MM.1S (cell line): ENCODE measurements around the gene ZSCAN5C.
"Not testable (repeated sequence)": the region's sequence is repeated elsewhere in the genome, so short reads cannot be mapped to it uniquely, and the experiment has no call there.

Experiments
- DNase-seq: peaks from one replicate; pipeline ENCODE4 v3.0.0-alpha.2; 2015
- H2AFZ ChIP-seq: fragments of 300-600 bp; sonication (generic); 2 replicates; pipeline ENCODE4 v1.6.0; 2016; ENCODE audit warnings: antibody characterized with exemption, low read length
- H3F3A ChIP-seq: fragments of 300-600 bp; sonication (generic); 2 replicates; pipeline ENCODE4 v1.6.1; 2016; ENCODE audit warnings: mild to moderate bottlenecking, antibody characterized with exemption, low read length, moderate library complexity, mixed read lengths; ENCODE audit not compliant: insufficient read depth
- H3K27ac ChIP-seq: fragments of 300-600 bp; sonication (generic); 2 replicates; pipeline ENCODE4 v1.5.1; 2016; ENCODE audit warnings: mild to moderate bottlenecking, low read length
- H3K27me3 ChIP-seq: fragments of 300-600 bp; sonication (generic); replicated peaks from 2 replicates; pipeline ENCODE4 v1.6.0; 2016; ENCODE audit warnings: low read length; ENCODE audit not compliant: insufficient read depth
- H3K36me3 ChIP-seq: fragments of 300-600 bp; sonication (generic); replicated peaks from 2 replicates; pipeline ENCODE4 v1.6.1; 2016; ENCODE audit warnings: mild to moderate bottlenecking, low read length, mixed read lengths; ENCODE audit not compliant: insufficient read depth
- H3K4me1 ChIP-seq: fragments of 300-600 bp; sonication (generic); 2 replicates; pipeline ENCODE4 v1.6.1; 2016; ENCODE audit warnings: low read length, mixed read lengths
- H3K4me2 ChIP-seq: fragments of 300-600 bp; sonication (generic); 2 replicates; pipeline ENCODE4 v1.6.0; 2016; ENCODE audit warnings: low read depth, low read length
- H3K4me3 ChIP-seq: fragments of 300-600 bp; sonication (generic); 2 replicates; pipeline ENCODE4 v1.5.1; 2016; ENCODE audit warnings: low read length, mixed read lengths
- H3K79me2 ChIP-seq: fragments of 300-600 bp; sonication (generic); 2 replicates; pipeline ENCODE4 v1.6.1; 2016; ENCODE audit warnings: mixed run types, low read length, mixed read lengths
- H3K9ac ChIP-seq: fragments of 300-600 bp; sonication (generic); 2 replicates; pipeline ENCODE4 v1.6.1; 2016; ENCODE audit warnings: low read length, mixed read lengths
- H3K9me2 ChIP-seq: fragments of 300-600 bp; sonication (generic); replicated peaks from 2 replicates; pipeline ENCODE4 v1.6.1; 2016; ENCODE audit warnings: mild to moderate bottlenecking, low read length, mixed read lengths; ENCODE audit not compliant: insufficient read depth
- H3K9me3 ChIP-seq: fragments of 300-600 bp; sonication (generic); replicated peaks from 2 replicates; pipeline ENCODE4 v1.6.1; 2016; ENCODE audit warnings: mild to moderate bottlenecking, low read length, mixed read lengths; ENCODE audit not compliant: insufficient read depth
- H4K20me1 ChIP-seq: fragments of 300-600 bp; sonication (generic); 2 replicates; pipeline ENCODE4 v1.6.1; 2016; ENCODE audit warnings: mild to moderate bottlenecking, low read length, moderate library complexity, mixed read lengths; ENCODE audit not compliant: insufficient read depth
- CTCF ChIP-seq: fragments of 300-600 bp; sonication (generic); IDR thresholded peaks from 2 replicates; pipeline ENCODE4 v1.5.1; 2016; ENCODE audit warnings: antibody characterized with exemption, low read length, mixed read lengths
- EZH2 ChIP-seq: fragments of 300-600 bp; sonication (generic); optimal IDR thresholded peaks from 2 replicates; pipeline ENCODE3; 2017; ENCODE audit warnings: low read depth, mild to moderate bottlenecking, antibody characterized with exemption, low read length, mixed read lengths
- EZH2phosphoT487 ChIP-seq: fragments of 300-600 bp; sonication (generic); IDR thresholded peaks from 2 replicates; pipeline ENCODE4 v1.6.1; 2018; ENCODE audit warnings: antibody characterized with exemption, low read length

Gene ZSCAN5C

DNA sequence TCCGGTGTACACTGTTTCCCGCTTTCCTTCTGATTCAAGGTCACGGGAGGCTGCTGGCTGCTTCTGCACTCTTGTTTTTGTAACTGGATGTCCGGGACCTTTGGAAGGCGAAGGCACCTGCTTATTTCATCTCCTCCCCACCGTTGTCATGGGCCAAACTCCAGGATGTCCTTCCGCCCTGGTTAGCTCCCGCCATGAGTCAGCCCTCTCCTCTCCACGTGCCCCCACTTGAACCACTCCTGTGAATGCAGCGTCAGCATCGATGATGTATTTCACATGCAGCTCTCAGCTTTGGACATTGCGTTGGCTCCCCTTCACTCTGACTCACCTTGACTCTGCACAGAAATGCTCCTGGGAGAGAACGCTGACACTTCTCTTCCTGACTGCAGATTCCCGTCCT is 31.8 kb upstream of the ZSCAN5C start:
- no peak overlapping the region for H3K27ac ChIP-seq
- no peaks in the 10 kb centered on the region for H4K20me1 ChIP-seq
- no peaks in the 10 kb centered on the region for H3K4me1 ChIP-seq
- no peak overlapping the region for H3K4me2 ChIP-seq
- DNase-seq: no peak
- TF ChIP-seq CTCF: no peak
- no peak for TF ChIP-seq EZH2phosphoT487
- TF ChIP-seq EZH2: no peak
- H3K4me3 ChIP-seq: no peak overlapping the region
- H3F3A ChIP-seq: no peaks in the 10 kb centered on the region
- H3K79me2 ChIP-seq: no peaks in the 10 kb centered on the region
- H3K9me2 ChIP-seq: no peaks in the 10 kb centered on the region
- no peaks in the 10 kb centered on the region for H3K36me3 ChIP-seq
- peaks cover 35% of the 10 kb centered on the region for H3K27me3 ChIP-seq
- no peak overlapping the region for H3K9ac ChIP-seq
- no peaks in the 10 kb centered on the region for H3K9me3 ChIP-seq
- H2AFZ ChIP-seq: no peak overlapping the region

DNA sequence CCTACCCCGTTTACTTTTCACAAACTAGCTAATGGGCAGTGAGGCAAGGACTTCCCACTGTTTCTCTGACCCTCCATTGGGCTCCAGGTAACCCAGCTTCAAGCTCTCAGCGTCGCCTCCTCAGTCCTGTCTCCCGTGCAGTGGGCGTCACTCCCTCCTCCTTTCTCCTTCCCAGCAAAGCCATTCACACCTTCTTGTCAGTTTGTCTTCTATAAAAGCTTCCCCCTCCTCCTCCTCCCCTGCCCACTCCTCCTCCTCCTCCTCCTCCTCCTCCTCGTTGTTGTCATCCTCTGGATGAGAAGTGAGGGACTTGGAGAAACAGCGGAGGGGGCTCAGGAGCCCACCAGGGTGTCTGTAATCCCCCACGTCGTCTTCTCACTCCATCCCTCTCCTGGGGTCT is 28.0 kb upstream of the ZSCAN5C start:
- no peak overlapping the region for H3K27ac ChIP-seq
- no peak overlapping the region for H2AFZ ChIP-seq
- no peaks in the 10 kb centered on the region for H3K79me2 ChIP-seq
- TF ChIP-seq EZH2phosphoT487 (no peak), EZH2 (no peak), CTCF (no peak)
- no peaks in the 10 kb centered on the region for H3K9me2 ChIP-seq
- peaks cover 54% of the 10 kb centered on the region for H3K27me3 ChIP-seq
- no peak overlapping the region for H3K4me2 ChIP-seq
- no peak overlapping the region for H3K4me3 ChIP-seq
- no peaks in the 10 kb centered on the region for H3K36me3 ChIP-seq
- H3F3A ChIP-seq: no peaks in the 10 kb centered on the region
- no peaks in the 10 kb centered on the region for H4K20me1 ChIP-seq
- DNase-seq: no peak
- no peaks in the 10 kb centered on the region for H3K4me1 ChIP-seq
- H3K9ac ChIP-seq: no peak overlapping the region
- H3K9me3 ChIP-seq: no peaks in the 10 kb centered on the region

GRCh38 chr19:56174550-56174949 is 27.5 kb upstream of the ZSCAN5C start:
- H3K9me2 ChIP-seq: no peaks in the 10 kb centered on the region
- H3F3A ChIP-seq: no peaks in the 10 kb centered on the region
- no peak overlapping the region for H3K9ac ChIP-seq
- H3K4me1 ChIP-seq: no peaks in the 10 kb centered on the region
- no peaks in the 10 kb centered on the region for H3K9me3 ChIP-seq
- H3K79me2 ChIP-seq: no peaks in the 10 kb centered on the region
- H4K20me1 ChIP-seq: no peaks in the 10 kb centered on the region
- no peak overlapping the region for H3K4me2 ChIP-seq
- TF ChIP-seq CTCF: no peak
- TF ChIP-seq EZH2phosphoT487: no peak
- no peak for TF ChIP-seq EZH2
- no peak overlapping the region for H3K4me3 ChIP-seq
- no peak for DNase-seq
- H3K36me3 ChIP-seq: no peaks in the 10 kb centered on the region
- H3K27me3 ChIP-seq: peaks cover 56% of the 10 kb centered on the region
- H3K27ac ChIP-seq: no peak overlapping the region
- H2AFZ ChIP-seq: no peak overlapping the region

GRCh38 chr19:56175861-56176307 is 26.2 kb upstream of the ZSCAN5C start, which contains the start of gene GALP:
Gene GALP (plus strand): TSS chr19:56176008. CDS start chr19:56177109, 1,101 bp downstream.
- peaks cover 65% of the 10 kb centered on the region for H3K27me3 ChIP-seq

DNA sequence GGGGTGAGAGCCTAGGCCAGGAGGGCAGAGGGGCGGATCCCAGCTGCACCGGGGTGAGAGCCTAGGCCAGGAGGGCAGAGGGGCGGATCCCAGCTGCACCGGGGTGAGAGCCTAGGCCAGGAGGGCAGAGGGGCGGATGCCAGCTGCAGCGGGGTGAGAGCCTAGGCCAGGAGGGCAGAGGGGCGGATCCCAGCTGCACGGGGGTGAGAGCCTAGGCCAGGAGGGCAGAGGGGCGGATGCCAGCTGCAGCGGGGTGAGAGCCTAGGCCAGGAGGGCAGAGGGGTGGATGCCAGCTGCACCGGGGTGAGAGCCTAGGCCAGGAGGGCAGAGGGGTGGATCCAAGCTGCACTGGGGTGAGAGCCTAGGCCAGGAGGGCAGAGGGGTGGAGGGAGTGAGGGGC is 25.8 kb upstream of the ZSCAN5C start:
- H4K20me1 ChIP-seq, H3K4me1 ChIP-seq, H3K9me3 ChIP-seq, H3K79me2 ChIP-seq, H3K36me3 ChIP-seq, H3F3A ChIP-seq, H2AFZ ChIP-seq, H3K4me2 ChIP-seq, H3K9me2 ChIP-seq, H3K4me3 ChIP-seq, DNase-seq, H3K9ac ChIP-seq, H3K27ac ChIP-seq: not testable (repeated sequence)
- peaks cover 65% of the 10 kb centered on the region for H3K27me3 ChIP-seq

More at GRCh38 chr19:56175861-56176307, 26.2 kb upstream of the ZSCAN5C start, which contains the start of gene GALP:
- not testable (repeated sequence) for H3K9me3 ChIP-seq, H4K20me1 ChIP-seq, H3K36me3 ChIP-seq, H2AFZ ChIP-seq, H3K9ac ChIP-seq, H3K9me2 ChIP-seq, DNase-seq, H3F3A ChIP-seq, H3K4me3 ChIP-seq, H3K4me2 ChIP-seq, H3K27ac ChIP-seq, H3K4me1 ChIP-seq, H3K79me2 ChIP-seq
